Adipose tissue (tissue), 3 donors: Measurements from ENCODE around the gene SAT1. TPM values are rescaled to one million over a fixed set of nuclear protein-coding genes. Genes with fewer than 3 reads are reported as not detected.
A peak's percentile ranks its signal among the peaks of the same experiment; 100 is the strongest.
"Not testable (repeated sequence)": the region's sequence is repeated elsewhere in the genome, so short reads cannot be mapped to it uniquely, and the experiment has no call there.

Experiments
- H3K27ac ChIP-seq: one replicate; pipeline ENCODE4 v1.5.1; 2013; ENCODE audit warnings: low read depth, low read length
- WGBS, 3 donors: extraction: QIAGEN DNeasy Blood & Tissue Kit; methylation state at CpG; one replicate each; pipeline ENCODE4 v1.1.7; 2013; 5-methylcytosine and 5-hydroxymethylcytosine counted together
- polyA plus RNA-seq, 3 donors: library from polyadenylated mRNA; stranded (reverse); fragments of 200-250 nt; gene quantifications; one replicate each; pipeline ENCODE4 v1.2.3, GENCODE V29; 2013
- donor health status: healthy with polysubstance abuse.
- donor health status: Bipolar disorder and iron deficiency.
- donor health status: healthy.

Gene SAT1
- polyA plus RNA-seq, 3 donors, result 204 to 1,438 (median 895) TPM

GRCh38 chrX:23770142-23770541 is 12.8 kb upstream of the SAT1 start:
- no peak overlapping the region for H3K27ac ChIP-seq
- 88 to 100% (median 90%) methylated on average over 2 of the region's 2 CpGs for WGBS, 3 donors

GRCh38 chrX:23771086-23771485 is 11.9 kb upstream of the SAT1 start:
- H3K27ac ChIP-seq, result not testable (repeated sequence)
- WGBS, 3 donors, result 85 to 95% (median 89%) methylated on average over 6 to 7 of the region's 7 CpGs

- WGBS, 3 donors, result 43 to 72% (median 54%) methylated on average over 3 of the region's 3 CpGs
- no peak overlapping the region for H3K27ac ChIP-seq
Measured at GRCh38 chrX:23773601-23774175, 9.3 kb upstream of the SAT1 start.

DNA sequence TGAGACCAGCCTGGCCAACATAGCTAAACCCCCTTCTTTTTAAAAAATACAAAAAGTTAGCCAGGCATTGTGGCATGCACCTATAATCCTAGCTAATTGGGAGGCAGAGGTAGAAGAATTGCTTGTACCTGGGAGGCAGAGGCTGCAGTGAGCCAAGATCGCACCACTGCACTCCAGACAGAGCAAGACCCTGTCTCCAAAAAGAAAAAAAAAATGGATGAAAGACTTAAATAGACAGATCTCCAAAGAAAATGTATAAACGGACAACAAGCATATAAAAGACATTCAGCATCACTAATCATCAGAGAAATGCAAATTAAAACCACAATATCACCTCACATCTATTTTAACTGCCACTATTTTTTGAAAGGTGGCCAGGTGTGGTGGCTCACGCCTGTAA is 6.6 kb upstream of the SAT1 start:
- no peak overlapping the region for H3K27ac ChIP-seq
- 82 to 97% (median 83%) methylated on average over 3 of the region's 3 CpGs for WGBS, 3 donors

DNA sequence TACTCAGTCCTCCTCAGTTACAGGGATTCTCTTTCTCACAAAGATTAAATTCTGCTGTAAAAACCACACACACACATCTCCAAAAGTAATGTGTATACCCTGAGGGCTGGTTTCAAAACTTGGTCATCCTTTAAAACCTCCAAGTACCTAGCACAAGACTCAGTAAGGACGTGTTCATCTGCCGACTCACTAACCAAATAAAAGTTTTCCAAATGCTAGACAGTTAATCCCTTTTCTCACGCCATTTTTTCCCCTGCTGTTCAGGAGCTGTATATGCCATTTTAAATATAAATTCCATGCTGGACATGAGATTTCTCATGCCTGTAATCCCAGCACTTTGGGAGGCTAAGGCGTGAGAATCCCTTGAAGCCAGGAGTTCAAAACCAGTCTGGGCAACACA is 3.9 kb upstream of the SAT1 start:
- H3K27ac ChIP-seq, result no peak overlapping the region
- 62 to 87% (median 66%) methylated on average over 4 of the region's 4 CpGs for WGBS, 3 donors

- 38 to 56% (median 39%) methylated on average over 6 of the region's 6 CpGs for WGBS, 3 donors
- H3K27ac ChIP-seq, result no peak overlapping the region
Measured at GRCh38 chrX:23782455-23782854, 518 bp upstream of the SAT1 start.

GRCh38 chrX:23783589-23784469 is 856 bp downstream of the SAT1 start:
- WGBS, 3 donors, result 15 to 52% (median 17%) methylated on average over 13 to 21 of the region's 21 CpGs
- peak overlapping the region; percentile 95 for H3K27ac ChIP-seq

DNA sequence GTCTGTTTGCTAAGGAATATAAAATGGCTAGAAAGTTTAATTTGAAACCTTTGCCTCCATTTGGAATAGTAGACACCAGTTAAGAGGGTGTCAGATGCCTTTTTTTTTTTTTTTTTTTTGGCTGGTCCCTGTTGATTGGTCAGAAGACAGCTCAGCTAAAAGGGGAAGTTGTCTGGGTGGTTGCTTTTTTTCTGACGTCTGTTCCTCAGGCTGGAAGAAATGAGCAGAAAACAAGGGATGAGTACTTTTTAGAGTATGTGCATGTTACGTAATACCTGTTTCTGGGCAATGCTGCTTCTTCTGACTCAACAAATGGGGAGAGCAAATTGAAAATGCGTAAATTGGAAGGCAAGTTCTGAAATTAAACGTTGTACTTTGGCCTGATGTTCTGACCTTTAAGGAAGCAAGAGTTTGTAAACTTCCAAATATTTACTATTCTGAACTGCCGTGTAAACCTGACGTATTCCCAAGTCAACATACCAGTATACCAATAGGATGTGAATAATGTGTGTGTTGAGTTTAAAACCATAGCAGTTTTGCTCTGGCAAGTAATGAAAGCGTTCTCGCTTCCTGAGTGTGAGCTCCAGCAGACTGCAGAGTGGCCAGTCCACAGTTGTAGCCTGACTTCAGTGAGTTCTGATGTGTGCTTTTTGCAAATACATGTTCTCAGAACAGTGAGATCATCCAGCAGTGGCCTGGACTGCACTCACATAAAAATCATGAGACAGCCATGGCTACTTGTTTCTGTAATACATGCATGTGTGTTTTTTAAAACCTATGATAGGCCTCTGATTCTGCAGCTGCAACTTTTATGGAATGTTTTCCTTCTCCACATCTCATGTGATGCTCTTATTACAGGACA is 1.7 kb downstream of the SAT1 start:
- WGBS, 3 donors, result 25 to 57% (median 41%) methylated on average over 8 of the region's 8 CpGs
- H3K27ac ChIP-seq, result peak overlapping the region; percentile 95

GRCh38 chrX:23785580-23785979 is 2.6 kb downstream of the SAT1 start:
- 58 to 75% (median 73%) methylated on average over 2 of the region's 2 CpGs for WGBS, 3 donors
- no peak overlapping the region for H3K27ac ChIP-seq

GRCh38 chrX:23786268-23786815 is 3.4 kb downstream of the SAT1 start:
- no peak overlapping the region for H3K27ac ChIP-seq
- 62 to 79% (median 78%) methylated on average over 11 of the region's 11 CpGs for WGBS, 3 donors

- WGBS, 3 donors, result 91 to 98% (median 97%) methylated on average over 2 of the region's 2 CpGs
- no peak overlapping the region for H3K27ac ChIP-seq
Measured at GRCh38 chrX:23787745-23788118, 4.8 kb downstream of the SAT1 start.

GRCh38 chrX:23788521-23788920 is 5.5 kb downstream of the SAT1 start:
- no peak overlapping the region for H3K27ac ChIP-seq

GRCh38 chrX:23788946-23789345 is 6.0 kb downstream of the SAT1 start:
- WGBS, 3 donors, result 72 to 89% (median 74%) methylated on average over 4 of the region's 4 CpGs
- H3K27ac ChIP-seq, result no peak overlapping the region

DNA sequence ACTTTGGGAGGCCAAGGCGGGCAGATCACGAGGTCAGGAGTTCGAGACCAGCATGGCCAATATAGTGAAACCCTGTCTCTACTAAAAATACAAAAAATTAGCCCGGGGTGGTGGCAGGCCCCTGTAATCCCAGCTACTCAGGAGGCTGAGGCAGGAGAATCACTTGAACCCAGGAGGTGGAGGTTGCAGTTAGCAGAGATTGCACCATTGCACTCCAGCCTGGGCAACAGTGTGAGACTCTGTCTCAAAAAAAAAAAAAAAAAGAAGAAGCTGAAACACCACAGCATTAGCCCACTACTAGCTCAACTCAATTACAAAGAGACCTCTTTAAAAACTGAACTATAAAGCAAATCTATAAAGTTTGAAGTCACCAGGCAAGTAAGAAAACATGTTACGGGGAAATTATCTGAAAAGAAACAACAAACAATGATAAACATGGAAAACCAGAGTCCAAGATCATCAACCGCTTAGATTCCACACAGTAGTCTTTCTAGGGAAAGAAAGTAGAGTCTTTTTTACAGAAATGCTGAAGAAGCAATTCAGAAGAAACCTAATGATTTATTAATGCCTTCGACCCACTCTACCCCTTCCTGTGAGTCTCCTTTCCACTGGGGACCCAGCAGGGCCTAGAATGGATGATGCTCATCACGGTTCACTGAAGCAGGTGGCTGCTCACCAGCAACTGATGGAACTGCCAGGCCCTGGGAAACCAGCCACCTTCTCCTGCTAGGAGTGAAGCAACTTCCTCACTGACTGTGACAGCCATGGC is 6.6 kb downstream of the SAT1 start:
- 58 to 84% (median 78%) methylated on average over 5 to 8 of the region's 8 CpGs for WGBS, 3 donors
- no peak overlapping the region for H3K27ac ChIP-seq

DNA sequence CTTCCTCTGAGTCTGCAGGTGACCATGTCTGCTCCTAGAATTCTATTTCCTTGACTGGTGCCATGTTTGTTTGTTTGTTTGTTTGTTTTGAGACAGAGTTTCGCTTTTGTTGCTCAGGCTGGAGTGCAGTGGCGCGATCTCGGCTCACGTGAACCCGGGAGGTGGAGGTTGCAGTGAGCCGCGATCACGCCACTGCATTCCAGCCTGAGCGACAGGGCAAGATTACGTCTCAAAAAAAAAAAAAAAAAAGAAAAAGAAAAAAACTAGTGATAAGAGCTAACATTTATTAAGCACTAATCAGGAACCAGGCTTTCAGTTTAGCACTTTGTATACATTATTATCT is 7.2 kb downstream of the SAT1 start:
- 24 to 87% (median 82%) methylated on average over 11 of the region's 11 CpGs for WGBS, 3 donors
- no peak overlapping the region for H3K27ac ChIP-seq

- 58 to 80% (median 67%) methylated on average over 6 of the region's 6 CpGs for WGBS, 3 donors
- H3K27ac ChIP-seq, result no peak overlapping the region
Measured at GRCh38 chrX:23792861-23793553, 10.0 kb downstream of the SAT1 start.

DNA sequence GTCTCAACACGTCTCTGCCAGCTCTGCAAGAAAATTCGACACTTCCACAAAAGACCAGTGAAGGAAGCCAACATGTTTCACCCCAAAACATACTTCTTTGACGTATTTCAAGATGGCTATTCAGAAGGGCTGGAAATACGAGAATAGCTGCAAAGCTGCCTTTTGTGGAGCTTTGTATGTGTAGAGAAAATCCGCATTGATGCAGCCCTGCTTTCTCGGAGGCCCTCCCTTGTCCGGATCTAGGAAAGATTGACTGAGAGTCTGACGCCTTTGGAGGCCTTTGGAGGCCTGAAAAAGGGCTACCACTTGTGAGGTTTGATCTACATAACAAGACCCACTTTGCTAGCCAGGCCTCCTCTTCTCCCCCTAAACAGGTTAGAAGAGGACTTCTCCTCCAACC is 12.2 kb downstream of the SAT1 start:
- 82 to 91% (median 84%) methylated on average over 8 of the region's 8 CpGs for WGBS, 3 donors
- H3K27ac ChIP-seq, result no peak overlapping the region
